Skin of body (tissue), 2 donors: ENCODE results near the gene USP20. TPM values are rescaled to one million over a fixed set of nuclear protein-coding genes. Genes with fewer than 3 reads are reported as not detected.
A peak's percentile ranks its signal among the peaks of the same experiment; 100 is the strongest.

Source experiments
- DNase-seq: peaks from one replicate; lab custom pipeline; 2025; lab: John Stamatoyannopoulos, UW
- total RNA-seq: library from RNA; depleted of rRNA; stranded (reverse); fragments of >200 nt; gene quantifications from one replicate; pipeline ENCODE4 v1.2.3, GENCODE V29; 2014

USP20 gene
- total RNA-seq, 1 donor from 2014 or later = 8.1 TPM

DNA sequence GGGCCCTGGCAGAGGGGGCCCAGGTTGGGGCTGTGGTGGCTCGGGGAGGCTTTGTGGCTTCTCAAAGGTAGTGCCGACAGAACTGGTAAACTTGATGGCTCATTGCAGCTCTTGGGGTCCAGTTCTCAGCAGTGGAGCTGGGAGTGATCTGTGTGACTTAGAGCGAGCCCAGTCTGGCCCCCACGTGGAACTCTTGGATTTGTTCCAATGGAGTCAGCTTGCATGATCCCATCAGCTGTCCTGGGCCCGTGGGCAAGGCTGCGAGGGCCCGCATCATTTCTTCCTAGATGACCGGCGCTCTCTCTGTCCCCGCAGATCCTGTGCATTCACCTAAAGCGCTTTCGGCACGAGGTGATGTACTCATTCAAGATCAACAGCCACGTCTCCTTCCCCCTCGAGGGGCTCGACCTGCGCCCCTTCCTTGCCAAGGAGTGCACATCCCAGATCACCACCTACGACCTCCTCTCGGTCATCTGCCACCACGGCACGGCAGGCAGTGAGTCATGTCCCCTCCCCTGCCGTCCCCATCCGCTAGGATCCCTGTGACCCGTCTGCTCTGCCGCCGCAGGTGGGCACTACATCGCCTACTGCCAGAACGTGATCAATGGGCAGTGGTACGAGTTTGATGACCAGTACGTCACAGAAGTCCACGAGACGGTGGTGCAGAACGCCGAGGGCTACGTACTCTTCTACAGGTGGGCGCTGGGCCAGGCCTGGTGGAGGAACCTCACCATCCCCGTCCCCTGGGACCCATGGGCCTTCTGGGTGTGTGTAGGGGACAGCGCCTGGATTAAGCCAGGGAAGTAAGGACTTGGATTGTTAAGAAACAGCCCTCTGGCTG, 39.2 kb downstream of the USP20 start:
- no peak for DNase-seq

DNA sequence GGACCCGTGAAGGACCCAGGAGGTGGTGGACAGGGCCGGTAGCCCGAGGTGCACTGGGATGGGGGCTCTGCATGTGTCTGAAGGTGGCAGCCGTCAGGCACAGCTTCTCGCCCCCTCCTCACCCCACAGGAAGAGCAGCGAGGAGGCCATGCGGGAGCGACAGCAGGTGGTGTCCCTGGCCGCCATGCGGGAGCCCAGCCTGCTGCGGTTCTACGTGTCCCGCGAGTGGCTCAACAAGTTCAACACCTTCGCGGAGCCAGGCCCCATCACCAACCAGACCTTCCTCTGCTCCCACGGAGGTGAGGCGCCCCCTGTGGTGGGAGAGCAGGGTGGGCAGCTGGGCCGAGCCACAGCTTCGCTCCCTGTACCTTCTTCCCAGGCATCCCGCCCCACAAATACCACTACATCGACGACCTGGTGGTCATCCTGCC, 39.9 kb downstream of the USP20 start:
- no peak for DNase-seq

DNA sequence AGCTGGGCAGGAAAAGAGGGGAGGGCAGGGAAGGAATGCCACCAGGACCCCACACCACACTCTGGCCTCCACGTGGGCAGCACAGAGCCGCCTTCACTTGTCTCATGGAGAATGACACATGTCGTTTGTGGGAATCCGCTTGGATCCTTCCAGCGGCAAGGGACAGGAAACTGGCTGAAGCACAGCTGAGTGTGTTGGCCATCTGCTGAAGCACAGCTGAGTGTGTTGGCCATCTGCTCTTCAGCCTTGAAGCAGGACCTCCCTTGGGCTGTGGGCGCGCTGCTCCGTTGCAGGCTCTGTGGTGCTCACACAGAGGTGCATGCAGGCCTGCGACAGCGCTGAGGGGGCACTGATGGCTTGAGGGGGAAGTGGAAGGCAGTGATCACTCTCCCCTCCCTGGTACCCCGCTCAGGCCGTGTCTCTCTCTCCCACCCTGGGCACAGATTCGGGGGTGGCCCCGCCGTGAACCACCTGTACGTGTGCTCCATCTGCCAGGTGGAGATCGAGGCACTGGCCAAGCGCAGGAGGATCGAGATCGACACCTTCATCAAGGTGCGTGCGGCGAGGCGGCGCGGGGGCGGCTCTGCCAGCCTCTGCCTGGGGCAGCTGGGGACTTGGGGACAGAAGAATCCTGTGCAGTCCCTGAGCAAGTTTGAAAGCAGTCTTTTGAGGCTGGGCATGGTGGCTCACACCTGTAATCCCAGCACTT, 40.6 kb downstream of the USP20 start:
- DNase-seq = no peak

DNA sequence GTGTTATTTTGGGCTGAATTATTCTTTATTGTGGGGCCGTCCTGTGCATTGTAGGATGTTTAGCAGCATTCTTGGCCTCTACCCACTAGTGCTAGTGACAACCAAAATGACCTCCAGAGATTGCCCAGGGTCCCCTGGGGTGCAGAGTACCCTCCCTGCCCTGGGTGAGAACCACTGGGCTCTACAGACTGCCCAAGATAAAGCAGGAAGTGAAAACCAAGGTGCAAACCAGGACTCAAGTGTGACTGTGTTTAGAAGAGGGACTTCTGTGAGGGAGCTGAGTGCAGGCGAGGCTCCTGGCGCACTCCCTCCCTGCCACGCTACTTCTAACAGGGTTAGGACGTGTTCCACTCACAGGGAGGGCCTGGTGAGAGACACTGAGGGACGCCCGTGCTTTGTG, 41.6 kb downstream of the USP20 start:
- no peak for DNase-seq

DNA sequence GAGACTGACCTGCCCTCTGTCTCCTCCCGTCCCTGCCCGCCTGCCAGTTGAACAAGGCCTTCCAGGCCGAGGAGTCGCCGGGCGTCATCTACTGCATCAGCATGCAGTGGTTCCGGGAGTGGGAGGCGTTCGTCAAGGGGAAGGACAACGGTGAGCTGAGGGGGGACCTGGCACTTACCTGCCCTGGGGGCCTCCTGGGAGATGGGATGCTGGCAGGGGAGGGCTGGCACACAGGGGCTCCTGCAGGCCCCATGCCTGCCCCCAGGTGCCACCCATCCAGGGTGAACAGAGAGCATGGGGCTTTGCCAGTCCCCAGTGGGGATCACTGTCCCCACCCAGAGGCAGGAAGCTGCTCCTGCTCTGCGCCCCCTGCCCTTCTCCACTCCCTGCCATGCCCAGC, 43.0 kb downstream of the USP20 start:
- DNase-seq = no peak

DNA sequence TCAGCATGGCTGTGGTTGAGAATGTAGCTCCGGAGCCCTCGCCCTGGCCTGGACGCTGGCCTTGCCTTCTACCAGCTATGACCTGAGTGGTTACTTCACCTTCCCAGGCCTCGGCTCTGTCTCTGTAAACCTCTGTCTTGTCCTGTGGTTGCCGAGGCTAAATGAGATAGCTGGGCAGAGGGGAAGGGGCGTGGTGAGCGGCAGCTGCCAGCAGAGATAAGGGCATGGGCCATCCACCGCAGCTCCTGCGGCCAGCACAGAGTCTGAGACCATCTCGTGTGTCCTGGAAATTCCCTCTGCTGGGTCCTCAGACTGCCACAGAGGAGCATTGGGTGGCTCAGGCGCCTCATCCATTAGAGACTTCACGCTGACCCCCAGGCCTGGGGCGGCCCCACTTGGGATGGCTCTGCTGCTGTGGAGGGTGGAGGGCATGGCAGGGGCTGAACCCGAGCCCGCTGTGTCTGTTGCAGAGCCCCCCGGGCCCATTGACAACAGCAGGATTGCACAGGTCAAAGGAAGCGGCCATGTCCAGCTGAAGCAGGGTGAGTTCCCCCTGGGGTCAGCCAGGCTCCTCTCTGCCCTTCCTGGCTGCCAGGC, 43.9 kb downstream of the USP20 start:
- DNase-seq = no peak

DNA sequence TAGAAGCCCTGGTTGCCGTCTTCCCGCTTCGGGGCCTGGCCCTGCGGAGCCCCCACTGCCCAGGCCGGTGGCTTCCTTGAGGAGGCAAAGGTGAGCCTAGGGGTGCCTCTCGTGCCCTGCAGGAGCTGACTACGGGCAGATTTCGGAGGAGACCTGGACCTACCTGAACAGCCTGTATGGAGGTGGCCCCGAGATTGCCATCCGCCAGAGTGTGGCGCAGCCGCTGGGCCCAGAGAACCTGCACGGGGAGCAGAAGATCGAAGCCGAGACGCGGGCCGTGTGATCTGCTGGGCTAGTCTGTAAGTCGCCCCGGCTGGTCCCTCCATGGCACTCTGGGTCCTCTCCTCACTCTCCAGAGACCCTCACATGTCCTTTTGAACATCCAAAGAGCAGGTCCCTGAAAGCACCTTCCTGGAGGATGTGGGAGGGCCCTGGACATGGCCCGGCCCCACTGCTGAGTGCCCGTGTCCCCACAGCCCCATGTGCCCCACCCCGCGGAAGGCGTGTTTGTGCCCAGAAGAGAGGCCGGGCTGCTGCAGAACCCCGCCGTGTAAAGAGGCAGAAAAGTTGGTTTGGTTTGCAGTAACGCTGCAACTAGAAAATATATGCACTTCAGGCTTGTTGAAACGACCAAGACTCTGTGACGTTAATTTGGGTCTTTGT, 44.9 kb downstream of the USP20 start:
- DNase-seq = no peak

DNA sequence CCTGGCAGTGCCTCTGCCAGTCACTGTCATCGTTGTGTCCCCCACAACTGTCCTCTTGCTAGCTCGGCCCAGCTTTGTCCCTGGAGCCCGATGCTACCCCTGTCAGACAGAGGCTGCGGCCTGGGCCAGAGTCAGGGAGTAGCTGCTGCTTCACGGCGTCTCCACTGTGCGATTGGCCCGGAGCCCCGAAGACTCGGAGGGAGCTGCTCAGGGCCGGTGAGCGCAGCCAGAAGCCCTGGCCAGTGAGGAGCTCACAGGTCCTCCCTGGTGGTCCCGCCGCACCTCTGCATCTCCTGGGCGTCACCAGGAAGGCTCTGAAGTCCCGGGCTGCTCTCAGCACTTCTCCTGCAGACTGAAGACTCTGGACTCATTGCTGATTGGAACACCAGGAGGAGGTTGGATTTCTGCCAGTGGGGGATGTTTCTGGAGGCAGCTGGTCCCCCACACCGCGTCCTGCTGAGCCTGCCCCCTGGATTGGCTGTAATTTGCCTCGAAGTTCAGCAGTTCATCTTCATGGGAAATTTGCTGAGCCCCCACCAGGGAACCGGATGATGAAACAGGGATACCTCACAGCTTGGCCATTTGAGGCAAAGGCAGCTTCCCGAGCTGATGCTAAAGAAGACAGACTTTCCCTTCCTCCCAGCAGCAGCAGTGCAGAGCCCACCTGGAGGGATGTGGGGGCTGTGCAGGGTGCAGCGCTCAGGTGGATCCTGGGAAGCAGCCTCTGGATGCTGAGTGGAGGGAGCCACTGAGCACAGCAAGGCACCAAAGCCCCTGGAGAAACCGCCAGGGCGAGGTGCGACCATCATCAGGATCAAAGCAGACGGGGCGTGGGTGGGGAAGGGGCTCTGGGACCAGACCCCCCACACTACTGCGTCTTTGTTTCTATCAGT, 45.6 kb downstream of the USP20 start:
- DNase-seq = peak; percentile 37

DNA sequence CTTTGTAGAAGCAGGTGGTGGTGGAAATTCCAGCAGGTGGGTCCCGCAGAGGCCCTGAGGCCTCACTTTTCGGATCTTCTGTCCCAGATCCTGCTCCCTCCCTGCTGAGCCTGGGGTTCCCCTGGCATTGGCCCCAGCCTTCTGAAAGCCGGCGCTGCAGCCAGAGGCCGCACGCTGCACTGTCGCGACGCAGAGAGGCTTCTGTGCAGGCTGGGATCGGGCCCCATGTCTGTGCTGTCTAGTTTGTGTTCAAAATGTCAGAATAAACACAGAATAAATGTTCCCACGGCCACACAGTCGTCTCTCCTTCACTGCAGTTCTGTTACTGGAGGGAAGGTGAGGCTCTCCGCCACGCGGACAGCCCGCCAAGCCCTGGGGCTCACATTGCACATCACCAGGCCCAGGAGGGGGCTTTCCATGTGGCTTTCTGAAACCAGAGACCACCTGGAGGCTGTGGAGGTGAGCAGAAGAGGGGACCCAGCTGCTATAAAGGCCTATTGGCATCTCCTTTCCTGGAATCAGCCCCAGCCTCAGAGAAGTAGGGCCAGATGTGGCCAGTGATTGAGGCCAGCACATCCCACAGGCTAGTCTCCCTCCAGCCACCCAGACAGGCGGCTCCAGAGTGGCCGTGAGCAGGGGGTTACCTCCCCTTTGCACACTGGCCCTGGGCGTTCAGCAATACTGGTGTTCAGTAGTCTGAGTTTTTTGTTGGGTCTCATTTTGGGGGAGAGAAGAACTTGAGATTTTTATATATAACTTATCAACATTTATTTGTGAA, 46.5 kb downstream of the USP20 start:
- no peak for DNase-seq

DNA sequence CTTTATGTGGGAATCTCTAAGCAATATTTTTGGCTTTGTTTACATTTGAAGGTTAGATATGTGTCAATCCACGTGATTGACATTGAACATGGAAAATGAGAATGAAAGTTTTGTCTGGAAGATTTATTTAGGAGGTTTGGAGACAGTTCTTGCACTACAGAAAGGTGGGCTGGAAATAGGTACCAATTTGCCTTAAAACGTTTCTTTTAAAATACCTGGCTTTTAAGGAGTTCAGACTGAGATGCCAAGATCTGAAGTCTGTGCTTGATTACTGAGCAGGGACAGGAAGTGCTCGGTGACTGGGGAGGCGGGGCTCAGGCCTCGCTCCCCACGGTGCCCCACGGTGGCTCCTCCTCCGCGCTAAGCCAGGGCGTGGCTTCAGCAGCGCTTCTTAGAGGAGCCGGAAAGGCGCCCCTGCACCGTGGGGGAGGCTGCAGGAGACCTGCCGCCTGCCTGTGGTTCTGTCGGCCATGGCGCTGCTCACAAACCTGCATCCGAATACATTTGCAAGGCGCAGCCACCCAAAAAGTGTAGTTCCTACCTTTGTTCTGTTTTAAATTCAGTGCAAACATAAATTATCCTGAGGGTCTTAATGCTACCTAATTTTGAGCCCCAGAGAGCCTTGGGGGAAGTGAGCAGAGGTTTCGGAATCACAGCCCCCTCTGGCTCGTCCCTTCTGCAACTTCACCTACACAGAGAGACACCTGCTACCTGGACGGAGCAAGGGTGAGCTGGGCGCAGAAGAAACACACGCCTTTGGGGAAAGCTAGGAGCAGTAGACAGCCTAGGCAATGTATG, 49.2 kb downstream of the USP20 start:
- peak; percentile 49 for DNase-seq

DNA sequence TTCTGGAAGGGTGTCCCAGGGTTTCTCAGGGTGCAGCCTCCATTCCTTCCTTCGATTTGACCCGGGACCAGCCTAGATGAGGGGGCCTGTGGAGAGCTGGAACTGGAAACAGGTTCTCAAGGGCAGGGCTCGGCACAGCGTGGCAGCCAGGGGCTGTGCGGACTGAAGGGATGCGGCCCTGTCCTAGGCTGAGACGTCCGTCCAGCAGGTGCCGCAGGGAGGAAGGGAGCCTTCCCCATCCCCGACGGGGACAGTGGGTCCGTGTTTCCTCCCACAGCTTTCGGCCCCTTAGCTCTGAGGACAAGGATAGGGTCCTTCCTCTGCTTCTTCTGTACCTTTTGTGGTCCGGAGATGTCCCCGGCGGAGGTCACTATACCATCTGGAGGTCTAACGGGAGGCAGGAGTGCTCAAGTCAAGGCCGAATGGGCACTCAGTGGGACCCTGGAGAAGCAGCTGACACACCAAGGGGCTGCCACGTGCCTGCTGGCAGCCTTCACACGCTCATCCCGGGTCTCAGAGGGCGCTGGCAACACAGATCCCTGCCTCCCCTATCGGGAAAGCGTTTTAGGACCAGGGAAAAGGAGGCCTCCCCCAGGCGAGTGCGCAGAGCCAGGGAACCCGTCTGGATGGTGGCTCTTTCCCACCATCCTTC, 49.9 kb downstream of the USP20 start:
- no peak for DNase-seq

DNA sequence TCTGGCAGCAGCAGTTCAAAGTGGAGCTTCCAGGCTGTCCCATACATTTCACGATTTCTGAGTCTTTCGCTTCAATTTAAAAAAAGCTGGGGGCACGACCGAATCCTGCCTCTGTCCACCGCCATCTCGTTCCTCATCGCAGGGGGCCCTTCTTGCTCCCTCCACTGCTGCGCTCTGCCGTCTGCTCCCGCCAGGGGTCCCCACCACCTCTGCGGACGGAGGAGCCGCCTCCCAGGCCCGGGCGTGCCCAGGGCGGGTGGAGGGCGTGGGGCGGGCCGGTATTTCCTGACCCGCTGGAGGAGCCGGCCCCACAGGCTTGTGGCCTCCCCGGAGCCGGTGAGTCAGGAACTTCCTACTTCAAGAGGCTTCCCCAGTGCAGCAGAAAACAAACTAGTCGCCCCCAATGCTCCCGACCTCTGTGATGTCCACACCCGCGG, 50.4 kb downstream of the USP20 start:
- DNase-seq = peak; percentile 43

DNA sequence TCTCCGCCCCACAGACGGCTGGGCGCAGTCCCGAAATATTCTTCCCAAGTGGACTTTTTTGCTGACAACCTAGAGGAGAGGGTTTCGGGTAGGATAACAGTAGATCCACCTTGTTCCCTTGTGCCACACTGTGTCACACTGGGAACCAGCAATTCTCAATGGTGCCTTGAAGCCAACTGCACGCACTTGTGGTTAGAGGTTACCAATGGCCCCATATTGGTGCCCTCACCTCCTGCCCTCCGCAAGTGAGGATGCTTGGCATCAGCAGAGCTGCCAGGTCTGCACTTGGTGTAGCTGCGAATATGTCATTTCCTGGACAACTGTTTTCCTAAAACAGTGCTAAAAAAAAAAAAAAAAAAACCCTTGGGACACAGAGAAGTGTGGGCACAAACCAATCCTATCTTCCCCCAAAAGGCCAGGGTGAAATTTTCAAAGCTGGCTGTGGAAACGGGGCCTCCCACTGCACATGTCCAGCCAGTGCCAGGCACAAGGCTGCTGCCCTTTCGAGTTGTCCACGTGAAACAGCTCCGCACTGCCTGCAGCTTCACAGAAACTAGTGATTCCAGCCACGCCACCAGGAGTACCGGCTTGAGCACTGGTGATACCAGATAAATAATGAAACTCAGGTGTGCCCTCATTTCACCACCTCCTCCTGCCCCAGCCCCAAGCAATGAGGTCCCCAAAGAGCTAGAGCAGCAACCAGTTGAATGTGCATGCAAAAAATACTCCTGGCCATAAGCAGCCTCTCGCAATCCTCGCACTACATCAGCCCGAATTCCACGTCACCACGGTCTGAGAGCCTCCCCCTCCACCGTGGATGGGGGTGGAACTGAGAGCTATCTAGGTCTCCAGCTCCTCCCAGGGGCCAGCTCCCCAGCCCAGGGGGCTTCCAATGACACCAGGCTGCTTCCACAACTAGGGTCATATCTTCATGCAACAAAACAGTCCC, 51.2 kb downstream of the USP20 start:
- DNase-seq = no peak

DNA sequence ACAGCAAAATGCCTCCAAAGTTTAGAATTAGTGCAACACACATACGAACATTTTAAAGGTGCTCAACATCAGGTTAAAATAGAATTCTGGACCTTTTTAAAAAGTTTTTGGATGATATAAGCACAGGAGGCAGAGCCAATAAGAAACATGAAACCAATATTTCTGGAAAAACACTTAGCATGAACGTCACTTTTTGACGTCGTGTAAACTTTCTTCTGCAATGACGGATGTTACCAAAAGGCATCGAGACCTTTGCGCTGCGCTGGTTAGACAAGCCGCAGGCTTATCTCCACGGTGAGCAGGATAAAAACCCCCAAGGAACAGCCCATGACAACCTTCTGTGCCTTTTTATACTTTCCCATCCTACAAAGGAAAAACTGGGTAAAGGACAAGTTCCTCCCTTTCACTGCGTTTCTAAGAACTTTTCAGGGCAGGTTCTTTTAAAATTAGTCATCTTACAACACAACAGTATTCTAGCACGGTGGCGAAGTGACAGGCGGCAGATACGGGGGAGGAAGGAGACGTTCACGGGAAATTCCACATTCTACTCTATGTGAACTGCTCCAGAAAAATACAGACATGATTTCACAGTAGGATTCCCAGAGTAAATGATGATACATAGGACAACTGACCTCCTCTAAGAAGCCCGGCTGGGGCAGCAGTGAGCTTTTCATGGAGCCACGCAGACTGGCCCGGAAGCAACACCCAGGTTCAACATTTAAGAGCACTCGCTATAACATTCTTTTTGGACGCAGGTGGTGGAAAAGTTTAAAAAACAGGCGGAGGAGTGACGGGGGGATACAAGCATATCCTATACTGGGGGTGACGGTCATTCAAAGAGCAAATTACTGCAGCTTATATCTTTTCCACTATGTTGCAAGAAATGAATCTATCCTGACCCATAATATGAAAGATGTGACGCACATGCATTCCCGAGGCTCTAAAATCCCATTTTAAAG, 52.4 kb downstream of the USP20 start:
- no peak for DNase-seq

DNA sequence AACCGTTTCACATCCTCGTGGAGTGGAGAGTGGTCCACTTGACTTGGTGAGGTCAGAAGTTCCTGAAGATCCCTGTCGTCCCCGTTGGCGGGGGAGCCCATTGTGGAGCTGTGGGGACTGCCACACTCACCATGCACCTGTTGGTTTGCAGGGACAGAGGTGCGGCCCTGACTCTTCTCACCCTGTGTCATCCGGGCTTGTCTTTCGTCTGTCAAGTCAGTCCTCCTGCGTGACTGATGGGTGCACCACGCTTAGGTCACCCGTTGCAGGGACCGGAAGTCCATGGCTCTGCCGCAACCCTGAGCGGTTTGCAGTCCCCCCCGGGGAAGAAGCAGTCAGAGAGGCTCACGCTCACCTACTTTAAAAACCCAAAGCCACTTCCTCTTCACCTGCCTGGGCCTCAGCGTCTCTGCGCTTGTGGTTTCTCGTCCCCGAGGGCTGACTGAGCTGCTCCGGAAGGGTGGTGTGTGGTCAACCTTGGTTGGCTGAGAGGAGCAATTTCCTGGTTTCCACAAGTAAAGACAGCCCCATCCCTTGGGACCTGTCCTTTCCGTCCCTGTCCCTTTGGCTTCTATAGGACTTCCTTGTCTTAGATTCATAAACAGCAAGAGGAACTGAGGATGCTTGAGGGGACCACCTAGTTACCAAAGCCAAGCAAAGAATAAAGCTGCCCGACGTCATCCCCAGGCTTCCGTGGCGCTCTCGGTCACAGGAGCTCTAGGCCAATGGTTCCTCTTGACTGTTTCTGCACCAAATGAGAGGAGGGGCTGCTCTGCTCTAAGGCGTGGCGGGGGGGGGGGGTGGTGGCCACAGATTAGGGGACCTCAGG, 53.2 kb downstream of the USP20 start:
- DNase-seq = no peak
